NCI-H510A (cell line): ENCODE results near the gene SPTB.

Experiments
- DNase-seq: peaks from one replicate; lab custom pipeline; 2025; lab: John Stamatoyannopoulos, UW

SPTB gene

DNA sequence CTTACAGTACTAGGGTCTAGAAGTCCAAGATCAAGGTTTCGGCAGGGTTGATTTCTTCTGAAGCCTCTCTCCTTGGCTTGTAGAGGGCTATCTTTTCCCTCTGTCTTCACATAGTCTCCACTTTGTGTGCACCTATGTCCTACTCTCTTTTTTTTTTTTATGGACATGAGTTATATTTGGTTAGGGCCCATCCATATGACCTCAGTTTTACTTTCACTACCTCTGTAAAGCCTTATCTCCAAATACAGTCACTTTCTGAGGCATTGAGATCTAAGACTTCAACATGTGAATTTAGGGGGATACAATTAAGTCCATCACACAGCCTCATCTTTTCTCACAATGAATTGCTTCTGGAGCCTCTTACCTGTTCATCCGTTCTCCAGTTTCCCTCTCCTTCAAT is 5.9 kb upstream of the SPTB start:
- DNase-seq, result no peak

GRCh38 chr14:64880221-64881121 is 764 bp upstream of the SPTB start:
- DNase-seq, result peak; percentile 65

GRCh38 chr14:64878837-64879634 is 671 bp downstream of the SPTB start:
- DNase-seq, result no peak

GRCh38 chr14:64877846-64878245 is 1.9 kb downstream of the SPTB start:
- DNase-seq, result no peak

DNA sequence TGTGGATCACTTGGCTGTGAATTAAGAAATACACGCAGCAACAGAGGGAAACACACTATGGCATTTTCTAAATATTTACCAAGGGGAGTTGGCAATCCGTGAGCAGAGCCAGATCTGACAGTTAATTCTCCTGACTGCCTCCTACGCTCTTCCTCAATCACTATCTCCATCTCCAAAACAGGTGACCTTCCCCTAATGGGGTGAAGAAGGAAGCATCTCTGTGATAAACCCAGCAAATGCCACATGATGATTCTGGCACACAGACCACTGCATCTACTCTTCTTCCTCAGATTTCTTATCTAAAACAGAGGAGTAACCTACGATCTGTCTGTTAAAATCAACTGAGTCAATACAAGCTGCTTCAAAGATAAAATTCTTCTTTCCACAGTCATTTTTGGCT is 4.4 kb downstream of the SPTB start:
- no peak for DNase-seq

DNA sequence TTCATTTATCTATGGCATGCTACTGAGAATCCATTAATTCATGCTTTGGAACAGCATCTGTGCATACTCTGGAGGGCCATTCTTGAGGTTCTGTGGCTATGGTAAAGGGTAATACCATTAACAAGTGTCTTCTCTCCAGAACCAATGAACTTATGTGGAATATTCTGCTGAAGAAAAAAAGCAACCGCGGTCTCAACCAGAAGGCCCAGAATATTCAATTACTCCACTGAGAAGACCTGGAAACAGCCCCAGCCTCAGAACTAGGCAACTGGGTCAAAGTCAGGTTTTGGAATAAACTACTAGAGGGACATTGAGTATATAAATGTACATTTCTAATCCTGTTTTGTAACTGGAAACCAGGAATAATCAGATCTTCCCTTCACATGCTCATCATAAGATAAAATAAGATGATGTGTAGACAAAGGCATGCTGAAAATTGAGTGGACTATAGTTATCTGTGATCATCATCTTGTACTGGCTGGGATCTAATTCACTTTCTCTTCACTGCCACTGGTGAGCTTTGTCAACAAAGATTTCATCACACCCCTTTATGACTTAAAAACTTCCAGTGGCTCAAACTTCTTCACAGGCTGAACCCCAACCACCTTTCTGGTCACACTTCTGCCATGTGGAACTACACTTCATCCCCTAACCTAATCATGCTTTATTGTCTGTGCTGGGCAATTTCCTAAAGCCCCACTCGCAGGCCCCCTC is 6.0 kb downstream of the SPTB start:
- no peak for DNase-seq

- DNase-seq, result no peak
These were observed 8.4 kb downstream of the SPTB start for GRCh38 chr14:64871344-64871743.

DNA sequence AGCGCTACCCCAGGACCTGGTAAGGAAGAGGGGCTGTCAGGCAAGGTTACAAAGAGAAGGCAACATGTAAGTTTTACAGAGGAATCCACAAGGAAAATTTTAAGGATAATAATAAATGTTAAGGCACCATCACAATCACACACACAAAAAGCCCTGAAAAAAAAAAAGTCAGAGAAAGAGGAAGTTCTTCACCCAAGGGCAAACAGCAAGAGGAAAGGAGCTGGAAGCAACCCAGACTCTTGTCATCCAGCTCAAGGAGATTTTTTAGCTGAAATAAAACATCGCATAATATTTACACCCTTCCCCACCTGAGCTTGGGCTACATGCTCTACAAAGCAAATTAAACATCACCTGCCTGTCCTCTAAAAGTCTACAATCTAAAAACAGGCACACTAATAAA is 9.5 kb downstream of the SPTB start:
- DNase-seq, result no peak

- no peak for DNase-seq
These were observed 10.9 kb downstream of the SPTB start for GRCh38 chr14:64868841-64869240.

DNA sequence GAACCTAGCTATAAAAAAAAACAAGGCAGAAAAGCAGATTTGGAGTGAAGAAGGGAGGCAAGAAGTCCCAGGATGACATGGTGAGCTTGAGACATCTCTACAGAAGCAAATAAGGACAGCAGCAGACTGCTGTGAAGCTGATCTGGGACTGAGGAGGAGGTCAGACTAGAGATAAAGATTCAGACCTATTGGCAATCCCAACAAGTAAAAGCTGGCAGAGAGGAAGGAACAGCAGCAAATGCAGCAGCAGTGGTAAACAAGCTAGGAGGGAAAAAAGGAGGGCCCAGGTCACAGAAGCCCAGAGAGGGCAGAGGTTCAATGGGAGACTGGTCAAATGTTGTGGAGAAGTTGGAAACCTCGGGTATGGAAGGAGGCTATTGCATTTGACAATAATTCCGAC is 11.3 kb downstream of the SPTB start:
- DNase-seq, result no peak

GRCh38 chr14:64867182-64867581 is 12.5 kb downstream of the SPTB start:
- DNase-seq, result no peak

DNA sequence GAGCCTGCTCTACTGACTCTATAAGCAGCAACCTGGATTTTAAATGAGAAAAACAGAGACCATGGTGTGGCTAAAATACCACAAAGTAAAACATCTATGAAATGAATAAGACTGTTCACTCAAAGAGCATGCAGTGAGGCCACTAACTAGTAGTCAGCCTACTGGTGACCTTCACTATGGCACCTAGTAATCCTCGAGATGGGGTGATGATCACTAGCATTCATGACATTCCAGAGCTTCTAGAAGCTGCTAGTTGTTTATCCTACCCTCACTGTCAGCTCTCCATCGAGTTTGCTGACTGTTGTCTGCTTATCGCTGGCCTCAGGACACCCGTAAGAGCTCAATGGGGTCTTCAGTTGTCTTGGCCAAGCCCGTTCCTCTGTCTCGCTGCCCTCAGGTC is 13.7 kb downstream of the SPTB start:
- DNase-seq, result no peak

DNA sequence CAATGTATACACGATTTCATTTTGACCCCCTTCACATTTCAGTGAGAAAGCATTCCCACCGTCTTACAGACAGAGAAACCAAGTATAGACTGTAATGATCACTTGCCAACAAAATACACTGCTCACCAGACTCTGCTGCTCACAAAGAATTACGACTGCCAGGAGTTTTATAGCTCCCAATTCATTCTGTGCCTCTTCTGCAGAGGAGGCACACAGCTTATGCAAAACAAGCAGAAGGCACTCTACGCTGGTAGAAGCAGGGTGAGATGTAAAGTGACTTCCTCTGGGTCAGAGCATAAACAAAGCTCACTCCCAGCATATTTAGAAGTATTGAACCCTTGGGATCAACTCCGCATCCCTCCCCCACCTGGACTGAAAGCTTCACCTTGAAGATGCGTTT is 14.6 kb downstream of the SPTB start:
- no peak for DNase-seq

GRCh38 chr14:64864258-64864657 is 15.4 kb downstream of the SPTB start:
- DNase-seq, result no peak

DNA sequence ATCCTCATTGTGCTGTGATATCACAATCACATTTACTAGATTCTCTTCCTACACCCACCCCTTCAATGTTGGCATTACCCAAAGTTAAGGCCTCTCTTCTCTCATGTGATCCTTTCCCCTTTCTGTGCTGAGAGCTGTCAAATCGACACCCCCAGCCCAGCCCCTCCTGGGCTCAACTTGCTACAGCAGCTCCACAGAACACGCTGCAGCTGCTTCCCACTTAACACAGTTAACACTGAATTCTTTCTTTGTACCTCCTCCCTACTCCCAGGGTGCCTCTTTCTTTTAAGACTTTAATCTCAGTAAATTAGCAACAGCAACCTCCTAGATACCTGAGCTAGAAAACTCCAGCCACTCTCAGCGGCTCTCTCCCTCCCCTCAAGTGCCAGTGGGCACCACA is 17.8 kb downstream of the SPTB start:
- DNase-seq, result no peak

DNA sequence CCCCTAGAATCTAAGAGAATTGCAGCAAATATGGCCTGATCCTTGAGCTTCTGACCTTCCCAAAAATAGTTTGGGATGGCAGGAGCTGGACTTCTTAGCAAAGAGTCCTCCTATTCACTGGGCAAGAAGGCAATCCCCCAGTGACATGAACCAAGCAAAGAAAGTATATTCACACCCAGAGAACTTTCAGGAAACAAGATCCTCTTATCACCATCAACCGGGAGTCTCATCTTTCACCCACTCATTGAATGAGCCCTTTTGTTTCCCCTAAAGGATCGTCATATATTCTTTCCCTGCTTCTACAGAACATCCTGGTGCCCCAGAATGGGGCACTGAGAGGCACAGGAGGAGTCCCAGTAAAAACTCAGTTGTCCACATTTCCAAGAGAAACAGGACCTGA is 19.7 kb downstream of the SPTB start:
- DNase-seq, result no peak

- peak; percentile 66 for DNase-seq
These were observed 21.5 kb downstream of the SPTB start for GRCh38 chr14:64857979-64858744.

GRCh38 chr14:64856529-64857445 is 22.9 kb downstream of the SPTB start:
- no peak for DNase-seq

- DNase-seq, result peak; percentile 80
These were observed 23.8 kb downstream of the SPTB start for GRCh38 chr14:64855721-64856528.
